C1 segment of cervical spinal cord (tissue), 14 donors: ENCODE results near the gene CHAC2.
"Not testable (repeated sequence)": the region's sequence is repeated elsewhere in the genome, so short reads cannot be mapped to it uniquely, and the experiment has no call there.

Source experiments
- DNase-seq, 14 donors: peaks; one replicate each; lab custom pipeline; 2025; lab: John Stamatoyannopoulos, UW

The CHAC2 gene

DNA sequence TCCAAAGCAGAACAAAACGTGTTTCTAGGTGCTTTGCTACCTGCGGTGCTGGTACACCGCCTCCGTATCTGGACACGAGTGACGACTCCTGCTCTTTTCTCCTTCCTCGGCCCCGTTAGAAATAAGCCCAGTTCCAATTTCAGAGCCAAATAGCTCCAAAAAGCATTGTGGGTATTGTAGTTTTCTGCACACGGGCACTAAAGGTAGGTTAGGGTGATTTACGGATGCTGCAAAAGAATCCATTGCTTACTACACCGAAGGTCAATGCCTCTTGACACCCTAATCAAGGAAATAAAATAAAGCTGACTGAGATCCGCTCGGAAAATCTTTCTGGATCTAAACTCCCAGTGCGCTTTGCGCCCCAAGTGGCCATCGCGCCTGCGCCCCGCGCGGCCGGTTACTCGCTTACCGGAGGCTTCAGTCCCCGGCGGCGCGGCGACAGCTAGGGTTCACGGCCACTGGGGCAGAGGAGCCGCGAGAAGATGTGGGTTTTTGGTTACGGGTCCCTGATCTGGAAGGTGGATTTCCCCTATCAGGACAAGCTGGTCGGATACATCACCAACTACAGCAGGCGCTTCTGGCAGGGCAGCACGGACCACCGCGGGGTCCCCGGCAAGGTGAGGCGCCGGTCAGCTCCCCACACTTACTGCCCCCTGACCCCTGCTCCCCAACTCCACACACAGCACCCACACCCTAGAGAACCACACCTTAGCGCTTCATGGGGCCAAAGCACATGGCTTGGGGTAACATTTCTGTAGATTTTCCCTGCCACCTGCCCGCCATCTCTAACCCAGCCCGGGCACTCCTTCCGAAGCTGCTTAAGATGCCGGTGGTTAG, at the start of gene CHAC2:
TSS of gene CHAC2 (plus strand) at position 400 of the 837 bp plus-strand sequence. CDS start at position 483, 83 bp downstream.
- DNase-seq = peak in 13 of 14 donors; percentile 37 to 89 (median 72)

DNA sequence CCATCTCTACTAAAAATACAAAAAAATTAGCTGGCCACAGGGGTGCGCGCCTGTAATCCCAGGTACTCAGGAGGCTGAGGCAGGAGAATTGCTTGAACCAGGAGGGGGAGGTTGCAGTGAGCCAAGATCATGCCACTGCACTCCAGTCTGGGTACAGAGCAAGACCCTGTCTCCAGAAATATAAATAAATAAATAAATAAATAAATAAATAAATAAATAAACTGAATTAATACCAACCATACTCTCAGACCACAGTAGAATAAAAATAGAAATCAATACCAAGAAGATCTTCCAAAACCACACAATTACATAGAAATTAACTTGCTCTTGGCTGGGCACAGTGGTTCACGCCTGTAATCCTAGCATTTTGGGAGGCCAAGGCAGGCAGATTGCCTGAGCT, 46.7 kb upstream of the CHAC2 start:
- DNase-seq = not testable (repeated sequence)

DNA sequence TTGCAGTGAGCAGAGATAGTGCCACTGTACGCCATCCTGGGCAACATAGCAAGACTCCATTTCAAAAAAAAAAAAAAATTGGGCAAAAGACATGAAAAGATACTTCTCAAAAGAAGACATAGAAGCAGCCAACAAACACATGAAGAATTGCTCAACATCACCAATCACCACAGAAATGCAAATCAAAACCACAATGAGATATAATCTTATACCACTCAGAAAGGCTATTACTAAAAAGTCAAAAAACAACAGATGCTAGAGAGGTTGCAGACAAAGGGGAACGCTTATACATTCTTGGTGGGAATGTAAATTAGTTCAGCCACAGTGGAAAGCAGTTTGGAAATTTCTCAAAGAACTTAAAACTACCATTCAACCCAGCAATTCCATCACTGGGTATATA, 43.1 kb upstream of the CHAC2 start:
- DNase-seq = no peak

DNA sequence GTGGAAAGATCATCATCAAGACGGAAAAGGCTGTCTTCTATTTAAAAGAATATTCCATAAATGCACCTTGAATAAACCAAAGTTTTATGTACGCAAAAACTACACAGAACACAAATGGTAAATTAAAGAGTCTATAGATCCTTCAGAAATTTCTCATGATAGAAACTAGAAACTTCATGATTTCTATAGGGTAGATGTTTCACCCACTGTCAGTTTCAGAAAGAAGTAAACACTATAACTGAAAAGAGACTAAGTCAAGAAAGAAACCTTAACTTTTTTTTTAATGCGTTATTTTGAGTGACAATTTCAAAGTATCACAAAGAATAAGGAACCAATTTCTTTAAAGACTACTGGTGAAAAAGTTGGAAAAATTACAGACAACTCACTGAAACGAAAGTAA, 41.9 kb upstream of the CHAC2 start:
- no peak for DNase-seq

DNA sequence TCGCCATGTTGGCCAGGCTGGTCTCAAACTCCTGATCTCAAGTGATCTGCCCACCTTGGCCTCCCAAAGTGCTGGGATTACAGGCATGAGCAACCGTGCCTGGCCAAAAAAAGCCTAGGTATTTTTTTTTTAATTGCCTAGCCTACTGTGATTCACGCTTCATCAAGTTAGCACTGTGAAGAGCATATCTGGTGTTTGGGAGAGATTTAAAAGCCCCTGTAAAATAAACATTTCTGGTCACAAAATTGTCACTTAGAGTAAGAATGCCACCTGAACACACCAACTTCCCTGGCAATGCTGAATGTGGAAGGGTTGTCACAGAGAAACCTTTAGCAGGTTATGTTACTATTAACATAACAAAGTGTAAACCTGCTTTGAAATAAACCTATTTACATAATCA, 39.7 kb upstream of the CHAC2 start:
- no peak for DNase-seq

DNA sequence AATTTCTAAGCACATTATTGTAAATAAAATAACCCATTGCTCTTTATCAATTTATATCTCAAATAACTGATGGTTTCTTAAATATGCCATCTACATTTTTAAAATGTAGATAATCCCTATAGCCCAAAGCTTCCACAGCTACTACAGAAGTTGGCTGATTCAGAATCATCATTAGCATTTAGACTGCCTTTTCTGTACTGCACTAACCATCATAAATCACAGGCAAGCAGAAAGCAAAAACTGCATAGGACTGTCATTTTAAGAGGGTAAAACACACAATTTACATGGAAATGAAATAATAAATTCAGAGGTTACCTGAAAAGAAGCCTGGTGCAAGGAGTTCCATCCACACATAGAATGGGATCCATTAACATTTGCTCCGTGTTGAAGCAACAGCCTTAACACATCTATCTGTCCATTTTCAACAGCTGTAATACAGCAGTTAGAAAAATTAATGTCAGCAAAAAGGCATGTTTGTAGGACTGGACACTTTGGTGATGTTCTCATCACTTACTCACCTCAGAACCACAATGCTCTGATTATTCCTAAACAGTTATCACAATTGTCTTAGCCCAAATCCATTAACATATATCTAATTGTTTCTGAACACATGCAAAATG, 38.4 kb upstream of the CHAC2 start:
- no peak for DNase-seq

DNA sequence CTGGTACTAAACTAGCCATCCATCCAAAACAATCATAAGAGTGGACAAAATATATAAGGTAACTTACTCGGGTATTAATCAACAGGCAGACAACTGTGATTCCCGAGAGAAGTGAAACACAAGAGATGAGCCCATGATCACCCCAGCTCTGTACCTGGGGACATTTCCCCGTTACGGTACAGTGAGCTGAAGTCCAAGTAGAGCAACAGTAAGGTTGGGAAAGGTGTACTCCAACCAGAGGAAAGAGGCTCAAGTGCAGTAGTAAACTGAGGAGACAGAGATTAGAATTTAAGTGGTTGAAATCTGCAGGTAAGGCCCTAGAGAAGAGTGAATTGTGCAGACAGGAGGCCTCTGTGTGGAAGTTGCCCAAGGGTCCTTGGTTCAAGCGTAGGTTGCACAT, 30.5 kb upstream of the CHAC2 start:
- DNase-seq = no peak

DNA sequence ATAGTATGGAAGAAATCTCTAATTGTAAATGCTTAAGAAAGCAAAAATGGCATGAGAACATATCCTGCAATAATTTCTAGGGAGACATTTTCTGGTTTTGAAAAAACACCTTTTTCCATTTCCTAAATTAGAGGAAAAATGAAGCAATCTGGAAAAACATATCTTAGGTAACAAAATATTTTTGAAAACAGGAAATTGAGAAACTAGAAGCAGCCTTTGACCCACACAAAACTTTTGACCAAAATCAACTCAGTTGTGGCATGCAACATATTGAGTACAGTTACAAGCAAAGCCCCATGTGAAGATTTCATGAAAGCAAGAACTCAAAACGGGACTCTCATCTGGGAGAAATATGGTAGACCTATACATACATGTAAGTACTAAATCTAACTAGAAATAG, 28.6 kb upstream of the CHAC2 start:
- no peak for DNase-seq

DNA sequence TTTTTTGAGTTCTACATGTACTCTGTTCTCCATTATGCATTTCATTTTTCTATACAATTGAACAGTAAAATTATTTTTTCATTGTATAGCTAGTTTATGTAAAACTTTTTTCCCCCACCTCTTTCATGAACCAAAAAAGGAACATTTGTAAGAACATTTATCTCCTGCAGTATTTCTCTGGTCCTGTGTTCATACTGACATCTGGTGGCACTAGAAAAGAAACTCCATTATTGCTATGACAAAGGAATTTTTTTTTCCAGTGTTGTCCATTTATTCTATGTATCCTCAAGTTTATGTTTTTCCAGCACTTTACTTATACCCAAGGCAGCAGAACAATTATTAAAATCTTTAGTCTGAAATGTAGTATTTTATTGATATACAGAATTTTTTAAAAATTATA, 27.4 kb upstream of the CHAC2 start:
- DNase-seq = no peak

DNA sequence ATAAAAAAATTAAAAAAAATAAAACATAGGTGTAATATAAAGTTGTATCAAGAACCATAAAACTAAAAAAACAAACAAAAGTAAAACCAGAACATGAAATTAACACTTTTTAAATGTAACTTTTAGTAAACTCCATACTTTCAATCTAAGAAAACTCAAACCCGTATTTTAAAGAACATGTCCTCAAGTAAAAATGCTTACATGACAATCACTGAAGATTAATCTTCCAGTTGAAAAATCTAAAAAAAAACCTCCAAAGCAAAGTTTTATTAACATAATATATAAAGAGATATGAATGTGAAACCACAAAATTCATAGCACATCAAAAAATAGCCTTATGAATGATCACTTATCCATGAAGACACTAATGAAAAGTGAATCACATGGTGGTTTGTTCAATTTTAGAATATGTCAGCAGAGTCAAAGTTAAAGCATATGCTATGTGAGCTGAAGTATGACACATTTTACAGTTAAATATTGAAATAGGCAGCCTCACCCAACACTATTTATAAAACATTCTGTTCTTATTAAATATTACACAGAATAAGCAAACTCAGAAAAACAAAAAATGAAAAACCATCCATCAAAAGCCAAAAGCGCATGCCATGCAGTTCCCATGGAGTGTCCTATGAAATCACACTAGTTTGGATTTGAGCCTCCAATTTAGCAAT, 23.1 kb upstream of the CHAC2 start:
- no peak for DNase-seq

DNA sequence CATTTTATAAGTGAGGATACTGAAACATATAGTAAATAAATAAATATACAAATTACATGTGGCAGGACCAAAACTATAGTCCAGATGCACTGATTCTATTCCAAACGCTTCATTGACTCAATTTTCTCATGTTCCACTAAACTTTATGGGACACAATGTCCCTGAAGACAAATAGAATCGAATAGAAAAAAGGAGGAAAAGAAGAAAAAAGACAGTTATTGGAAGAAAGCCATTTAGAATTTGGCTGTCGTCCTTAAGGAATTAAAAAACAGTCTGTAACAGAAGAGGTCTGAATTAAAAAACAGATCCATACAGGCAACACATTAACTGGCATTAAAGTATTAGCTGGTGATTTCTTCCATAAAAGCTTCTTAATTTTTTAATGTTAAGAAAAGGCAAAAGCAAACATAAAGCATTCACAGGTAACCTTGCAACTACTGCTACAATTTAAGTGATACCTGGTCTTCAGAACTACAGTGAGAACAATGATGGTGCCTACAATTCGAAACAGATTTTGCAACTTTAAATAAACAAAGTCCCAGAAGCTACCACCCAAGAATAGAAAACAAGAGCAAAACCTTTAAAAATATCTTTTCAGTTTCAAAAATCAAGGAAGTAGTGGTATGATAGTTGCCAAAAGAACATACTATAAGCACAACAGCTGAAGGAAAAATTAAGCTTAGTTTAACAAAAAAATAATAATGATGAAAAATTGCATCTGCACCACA, 17.4 kb upstream of the CHAC2 start:
- peak in 1 of 14 donors; percentile 11 for DNase-seq

DNA sequence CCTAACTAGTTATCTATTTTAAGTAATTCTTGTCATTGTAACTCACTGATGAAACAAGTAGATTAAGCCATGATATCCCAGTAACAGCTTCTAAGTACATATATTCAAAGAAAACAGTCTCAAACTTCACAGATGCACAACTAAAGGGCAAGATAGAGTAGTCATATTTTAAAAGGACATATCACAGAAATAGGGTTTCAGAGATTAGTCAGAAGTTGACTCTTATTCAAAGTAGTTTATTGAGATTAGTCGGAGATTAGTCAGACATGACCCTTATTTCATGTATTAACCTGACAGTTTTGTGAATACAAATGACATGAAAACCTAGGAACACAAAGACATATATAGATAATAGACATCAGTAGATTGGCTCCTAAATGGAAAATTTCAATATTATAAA, 15.9 kb upstream of the CHAC2 start:
- no peak for DNase-seq

DNA sequence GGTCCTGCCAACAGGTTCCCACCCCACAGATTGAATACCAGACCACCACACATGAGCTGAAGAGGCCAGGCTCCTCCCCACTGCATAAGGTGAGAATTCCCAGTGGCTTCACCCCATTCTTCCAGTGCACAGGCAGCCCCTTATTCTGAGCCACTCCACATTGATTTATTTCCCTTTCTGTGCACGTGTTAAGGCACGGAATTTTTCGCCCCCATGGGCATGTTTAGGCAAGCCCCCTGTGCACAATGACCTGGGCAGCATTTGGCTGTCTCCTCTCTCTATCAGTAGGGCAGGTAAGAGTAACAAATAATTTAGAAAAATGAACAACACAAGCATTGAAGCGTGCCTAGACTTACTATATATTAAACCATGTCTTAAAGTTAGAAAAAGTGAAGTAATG, 15.2 kb upstream of the CHAC2 start:
- DNase-seq = no peak

DNA sequence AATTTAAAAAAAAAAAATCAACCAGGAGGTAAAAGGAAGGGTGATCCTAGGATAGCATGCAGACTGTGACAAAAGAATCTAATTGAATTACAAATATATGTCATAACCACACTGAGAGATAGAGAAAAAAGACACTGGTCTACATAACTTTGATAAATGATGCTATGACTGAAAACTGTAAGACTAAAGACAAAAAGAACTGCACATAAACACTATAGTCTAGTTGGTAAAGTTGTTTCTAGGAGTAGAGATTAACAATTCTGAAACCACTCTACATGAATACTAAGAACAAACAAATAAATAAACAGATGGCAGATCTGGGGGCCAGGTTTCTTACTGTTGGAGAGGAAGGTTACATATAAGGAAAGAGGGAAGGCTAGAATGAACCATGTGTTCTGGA, 14.6 kb upstream of the CHAC2 start:
- no peak for DNase-seq

DNA sequence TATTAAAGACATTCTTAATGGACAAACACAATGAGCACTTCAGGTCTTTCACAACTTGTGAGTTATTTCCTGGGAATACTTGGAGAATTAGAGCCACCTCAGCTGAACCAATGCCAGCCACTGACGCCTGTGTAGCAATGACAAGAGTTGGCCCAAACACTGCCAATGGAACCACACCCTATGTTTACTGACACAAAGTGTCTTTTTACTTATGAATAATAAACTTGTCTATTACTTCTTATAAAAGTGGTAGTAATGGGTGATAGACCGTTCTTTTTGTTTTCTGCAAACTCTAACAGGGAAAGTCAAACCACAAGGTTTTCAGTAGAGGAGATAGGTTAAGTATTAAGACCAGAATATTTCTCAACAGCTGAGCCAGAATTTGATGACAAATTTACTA, 12.5 kb upstream of the CHAC2 start:
- DNase-seq = peak in 1 of 14 donors; percentile 2

DNA sequence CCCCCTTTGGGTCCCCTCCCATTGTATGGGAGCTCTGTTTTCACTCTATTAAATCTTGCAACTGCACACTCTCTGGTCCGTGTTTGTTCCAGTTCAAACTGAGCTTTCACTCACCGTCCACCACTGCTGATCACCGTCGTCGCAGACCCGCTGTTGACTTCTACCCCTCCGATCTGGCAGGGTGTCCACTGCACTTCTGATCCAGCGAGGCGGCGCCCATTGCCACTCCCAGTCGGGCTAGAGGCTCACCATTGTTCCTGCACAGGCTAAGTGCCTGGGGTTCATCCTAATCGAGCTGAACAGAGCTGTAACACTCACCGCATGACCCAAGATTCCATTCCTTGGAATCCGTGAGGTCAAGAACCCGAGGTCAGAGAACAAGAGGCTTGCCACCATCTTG, 11.0 kb upstream of the CHAC2 start:
- DNase-seq = no peak

DNA sequence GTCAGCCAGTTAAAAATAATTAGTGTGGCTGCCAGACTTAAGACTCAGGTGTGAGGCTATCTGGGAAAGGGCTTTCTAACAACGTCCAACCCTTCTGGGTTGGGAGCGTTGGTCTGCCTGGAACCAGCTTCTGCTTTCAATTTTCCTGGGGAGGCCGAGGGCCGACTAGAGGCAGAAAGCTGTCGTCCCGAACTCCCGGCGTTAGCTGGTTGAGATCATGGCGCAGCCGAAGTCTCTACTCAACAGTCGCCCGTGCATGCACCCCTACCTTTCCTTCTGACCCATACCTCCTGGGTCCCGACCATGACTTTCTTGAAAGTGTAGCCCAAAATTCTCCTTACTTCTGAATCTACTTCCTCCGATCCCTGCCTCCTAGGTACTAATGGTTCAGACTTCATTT, 10.4 kb upstream of the CHAC2 start:
- DNase-seq = not testable (repeated sequence)

DNA sequence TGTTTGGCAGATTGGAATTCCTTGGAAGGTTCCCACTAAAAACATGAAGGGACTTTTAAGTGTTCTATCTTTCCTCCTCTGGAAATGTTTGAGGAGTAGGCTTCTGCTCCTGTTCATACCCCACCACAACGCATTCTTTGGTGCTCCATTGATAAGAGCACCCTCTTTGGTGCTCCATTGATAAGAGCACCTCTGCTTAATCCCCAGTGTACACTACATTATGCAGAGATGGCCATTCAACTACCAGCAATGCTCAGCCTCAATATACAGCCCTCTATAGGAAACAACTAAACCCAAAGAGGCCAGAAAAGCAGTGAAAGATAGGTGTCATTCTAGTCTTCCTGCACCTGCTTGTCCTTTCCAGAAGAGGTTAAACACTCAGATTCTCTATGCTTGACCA, 1.8 kb upstream of the CHAC2 start:
- DNase-seq = no peak

DNA sequence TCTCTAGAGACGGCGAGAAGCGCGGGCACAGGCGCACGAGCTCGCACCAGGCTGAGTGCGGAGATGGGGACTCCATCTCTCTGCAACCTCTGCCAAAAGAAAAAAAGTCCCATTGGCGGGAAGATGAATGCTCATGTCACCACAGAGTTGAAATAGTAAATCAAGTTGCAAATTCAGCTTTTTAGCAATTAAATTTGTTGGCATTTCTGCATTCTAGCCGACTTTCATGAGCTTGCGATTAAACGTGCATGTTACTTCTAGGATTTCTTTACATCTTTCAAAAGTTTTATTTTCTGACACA, 588 bp downstream of the CHAC2 start:
- DNase-seq = no peak

DNA sequence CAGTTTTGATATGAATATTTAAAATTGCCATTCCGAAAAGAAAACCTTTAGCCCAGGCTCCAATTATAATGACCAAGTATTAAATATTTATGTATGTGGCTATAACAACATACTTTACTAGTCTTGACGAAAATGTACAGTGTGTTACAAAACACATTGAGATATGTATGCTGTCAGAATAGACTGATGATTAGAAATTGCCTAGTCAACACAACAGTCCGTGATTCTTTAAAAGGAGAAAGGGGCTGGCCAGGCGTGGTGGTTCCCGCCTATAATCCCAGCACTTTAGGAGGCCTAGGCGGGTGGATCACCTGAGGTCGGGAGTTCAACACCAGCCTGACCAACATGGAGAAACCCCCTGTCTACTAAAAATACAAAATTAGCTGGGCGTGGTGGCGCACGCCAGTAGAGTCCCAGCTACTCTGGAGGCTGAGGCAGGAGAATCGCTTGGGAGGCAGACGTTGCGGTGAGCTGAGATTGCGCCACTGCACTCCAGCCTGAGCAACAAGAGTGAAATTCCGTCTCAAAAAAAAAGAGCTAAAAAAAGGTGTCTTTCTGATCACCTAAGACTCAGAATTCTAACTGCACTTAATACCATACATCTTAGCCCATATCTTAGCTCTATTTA, 1.8 kb downstream of the CHAC2 start:
- no peak for DNase-seq

DNA sequence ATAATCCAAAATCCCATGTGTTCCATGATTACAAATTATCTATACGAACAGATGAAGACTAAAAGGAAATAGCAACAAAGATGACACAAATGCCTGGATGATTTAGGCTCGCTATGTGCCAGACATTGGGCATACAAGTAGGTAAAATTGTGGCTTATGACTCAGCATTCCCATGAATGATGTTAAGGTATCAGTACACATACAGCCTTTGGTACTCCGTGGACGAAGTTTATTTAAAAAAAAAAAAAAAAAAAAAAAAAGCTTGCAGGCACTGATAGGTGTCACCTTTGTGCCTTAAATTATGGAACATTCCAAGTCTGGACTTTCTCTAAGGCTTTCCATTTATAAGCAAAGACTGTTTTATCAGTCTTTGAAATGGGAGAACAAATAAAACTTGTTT, 2.7 kb downstream of the CHAC2 start:
- no peak for DNase-seq

DNA sequence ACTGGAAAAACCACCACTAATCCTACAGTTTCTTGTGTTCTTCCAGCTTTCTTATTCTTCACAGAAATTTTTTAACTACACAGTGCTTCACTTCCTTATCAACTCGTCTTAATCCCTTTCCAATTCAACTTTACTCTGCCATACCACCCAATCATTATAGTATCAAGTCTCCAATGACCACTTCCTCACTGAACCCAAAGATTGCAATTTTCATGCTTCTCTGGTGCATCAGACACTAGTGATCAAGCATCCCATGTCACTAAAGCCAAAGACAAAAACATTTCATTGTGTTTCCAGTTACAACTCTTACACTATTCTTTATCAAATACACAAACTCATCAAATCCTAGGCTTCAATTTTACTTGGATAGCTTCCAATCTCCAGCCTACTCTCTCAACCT, 9.5 kb downstream of the CHAC2 start:
- no peak for DNase-seq
